K562 (cell line): ENCODE results near the gene ZCCHC9. TPM values are rescaled to one million over a fixed set of nuclear protein-coding genes. Genes with fewer than 3 reads are reported as not detected.

Experiments
- ATAC-seq: fragments of 200-7000 bp; cut with Tn5 transposase; 3 replicates; pipeline ENCODE4 v1.9.1; 2020; ENCODE audit warnings: moderate library complexity
- BruUV-seq: library from RNA; stranded (reverse); fragments of 400-500 nt; replicated peaks from 2 replicates; lab custom pipeline; 2021; lab: Mats Ljungman, UMichigan
- CTCF ChIA-PET: fragments of 300-600 bp; formaldehyde crosslinking; extraction: SDS; loops from one replicate; lab custom pipeline; 2021; ENCODE audit warnings: low intra/inter-chr PET ratio; lab: Yijun Ruan, JAX
- POLR2A ChIA-PET: fragments of 300-600, 350-650 bp; sonication (Branson Sonifier 250); formaldehyde crosslinking; extraction: SDS; loops from one replicate; lab custom pipeline; 2021; ENCODE audit warnings: antibody characterized with exemption, inconsistent platforms; lab: Yijun Ruan, JAX
- DNase-seq, 4 experiments: peaks; one replicate each; pipeline versions ENCODE4 v3.0.0 to v3.0.0-alpha.2; 2011 to 2018; ENCODE audit warnings: low spot score in 3 of 4, mixed read lengths in 3 of 4; ENCODE audit errors: extremely low read depth in 1 of 4
- FAIRE-seq: peaks from 2 replicates; lab custom pipeline; 2011; peaks lifted over from hg19 to GRCh38; lab: Jason Lieb, UNC
- H2AFZ ChIP-seq: 2 replicates; pipeline ENCODE4 v1.6.0; 2011; ENCODE audit warnings: low read depth, low read length, control low read depth, inconsistent platforms
- H3K27ac ChIP-seq: fragments of 200-600 bp; 3 replicates; pipeline ENCODE4 v1.8.0; 2011; ENCODE audit warnings: low read depth, mild to moderate bottlenecking, control low read depth, inconsistent platforms, low read length, moderate library complexity, mixed read lengths; ENCODE audit errors: extremely low read depth
- H3K27me3 ChIP-seq, 2 experiments: fragments of 300-600 bp in 1 of 2; 2 replicates in 1 of 2; 3 replicates in 1 of 2; pipeline versions ENCODE4 v1.6.0 to v1.8.0; 2011; ENCODE audit warnings: inconsistent platforms in 2 of 2, low read length in 2 of 2, mild to moderate bottlenecking in 1 of 2, mixed read lengths in 1 of 2, moderate library complexity in 1 of 2; ENCODE audit not compliant: control insufficient read depth in 2 of 2, insufficient read depth in 2 of 2
- H3K36me3 ChIP-seq: fragments of 300-600 bp; 3 replicates; pipeline ENCODE4 v1.8.0; 2011; ENCODE audit warnings: mild to moderate bottlenecking, low read length, inconsistent platforms; ENCODE audit not compliant: control insufficient read depth, insufficient read depth
- H3K4me1 ChIP-seq, 2 experiments: fragments of 200-600 bp in 1 of 2; replicated peaks in 1 of 2; 2 replicates in 1 of 2; 3 replicates in 1 of 2; pipeline versions ENCODE4 v1.5.1 to v1.8.0; 2011; ENCODE audit warnings: inconsistent platforms in 2 of 2, low read length in 2 of 2, mild to moderate bottlenecking in 1 of 2, mixed read lengths in 1 of 2, moderate library complexity in 1 of 2; ENCODE audit not compliant: control insufficient read depth in 2 of 2, insufficient read depth in 2 of 2
- H3K4me2 ChIP-seq: 2 replicates; pipeline ENCODE4 v1.6.1; 2011; ENCODE audit warnings: low read length, control low read depth, inconsistent platforms, mixed read lengths; ENCODE audit not compliant: insufficient read depth
- H3K4me3 ChIP-seq: fragments of 200-600 bp; sonication (generic), shearing (Covaris generic); 2 replicates; pipeline ENCODE4 v1.5.1; 2016; ENCODE audit warnings: control low read depth, inconsistent platforms
- H3K79me2 ChIP-seq: fragments of 200-600 bp; 3 replicates; pipeline ENCODE4 v1.8.0; 2011; ENCODE audit warnings: low read length, inconsistent platforms; ENCODE audit not compliant: control insufficient read depth, insufficient read depth
- H3K9ac ChIP-seq, 2 experiments: 2 replicates each; pipeline versions ENCODE4 v1.6.0 to v1.6.1; 2011; ENCODE audit warnings: low read depth in 2 of 2, low read length in 2 of 2, control low read depth in 1 of 2, inconsistent platforms in 1 of 2, mild to moderate bottlenecking in 1 of 2, mixed read lengths in 1 of 2; ENCODE audit not compliant: insufficient read depth in 1 of 2
- H3K9me1 ChIP-seq: one replicate; pipeline ENCODE4 v1.6.0; 2011; ENCODE audit warnings: inconsistent platforms, mild to moderate bottlenecking, low read length, moderate library complexity; ENCODE audit not compliant: control insufficient read depth, insufficient read depth
- H3K9me3 ChIP-seq: replicated peaks from 2 replicates; pipeline ENCODE4 v1.5.1; 2011; ENCODE audit warnings: low read depth, low read length, inconsistent platforms; ENCODE audit not compliant: control insufficient read depth, insufficient read depth
- H4K20me1 ChIP-seq: replicated peaks from 2 replicates; pipeline ENCODE4 v1.6.1; 2011; ENCODE audit warnings: low read length, inconsistent platforms, mixed read lengths; ENCODE audit not compliant: control insufficient read depth, insufficient read depth
- CAMTA2 ChIP-seq: fragments of 250-450 bp; sonication (Bioruptor Pico); conservative IDR thresholded peaks from 2 replicates; pipeline ENCODE4 v1.5.1; 2022
- PHF20 ChIP-seq: fragments of 450-650 bp; IDR thresholded peaks from 2 replicates; pipeline ENCODE4 v1.6.1; 2018; ENCODE audit not compliant: partially characterized antibody
- XRCC5 ChIP-seq: fragments of 200-400 bp; formaldehyde crosslinking; IDR thresholded peaks from 2 replicates; pipeline ENCODE4 v1.6.1; 2017; ENCODE audit warnings: low read depth, mild to moderate bottlenecking, low read length
- ZBTB40 ChIP-seq, 2 experiments: fragments of 450-650 bp in 1 of 2; sonication (generic) in 1 of 2; formaldehyde crosslinking in 1 of 2; IDR thresholded peaks; 2 replicates each; pipeline versions ENCODE4 v1.7.1 to v1.9.0; 2016 to 2022; ENCODE audit warnings: inconsistent platforms in 1 of 2, mild to moderate bottlenecking in 1 of 2, missing genetic modification reagents in 1 of 2
- WGBS: fragments of 100-300 bp; shearing (Covaris generic); methylation state at CpG from one replicate; pipeline ENCODE4 v1.1.6; 2016; ENCODE audit warnings: low coverage, mixed read lengths; ENCODE audit not compliant: insufficient coverage; ENCODE audit errors: missing lambda C conversion rate; 5-methylcytosine and 5-hydroxymethylcytosine counted together
- in situ Hi-C: fragments of 300-500 bp; cut with MboI; formaldehyde crosslinking; loops from 4 replicates; pipeline ENCODE4 v1.15.0; 2018; ENCODE audit warnings: inconsistent platforms, mixed read lengths
- intact Hi-C: fragments of 100-400 bp; cut with micrococcal nuclease; formaldehyde crosslinking; loops from 2 replicates; pipeline ENCODE4 v1.14.2; 2022
- polyA plus RNA-seq, 8 experiments: library from polyadenylated mRNA; depleted of rRNA in 4 of 8; stranded (reverse) in 5 of 8; unstranded in 3 of 8; fragments of >200 nt; fragmentation: Nextera tagmentation in 2 of 8; fragmentation: Illumina TruSeq in 1 of 8; extraction: Ambion mirVana in 2 of 8; extraction: Trizol in 1 of 8; gene quantifications; 2 replicates each; pipeline versions ENCODE4 v1.2.1 to v1.2.3, GENCODE V29; 2011 to 2014; ENCODE audit warnings: inconsistent platforms in 1 of 8, missing spikeins in 1 of 8
- total RNA-seq, 7 experiments: library from RNA; depleted of rRNA in 6 of 7; stranded (reverse); fragments of >200 nt in 6 of 7; fragmentation: Illumina TruSeq in 2 of 7; extraction: Trizol in 2 of 7; gene quantifications; 2 replicates each; pipeline versions ENCODE4 v1.2.1 to v1.2.3, GENCODE V29; 2011 to 2021; ENCODE audit warnings: low replicate concordance in 1 of 7
- TF ChIP-seq, protein P1 (sequence below): IDR thresholded peaks from 3 replicates; pipeline ENCODE4 v1.6.1; 2011; ENCODE audit warnings: borderline replicate concordance, mild to moderate bottlenecking, moderate library complexity; ENCODE audit not compliant: insufficient read length; ENCODE audit errors: extremely low read depth
- TF ChIP-seq, protein P2 (sequence below): fragments of 250-450 bp; sonication (Bioruptor Pico); IDR thresholded peaks from 2 replicates; pipeline ENCODE4 v1.4.0; 2020; ENCODE audit warnings: borderline replicate concordance

The ZCCHC9 gene
- total and polyA plus RNA-seq, 9 of the 15 experiments (the other 6 are each of a cell fraction or from before 2014, with no cell fraction given) = 40.3 to 95.3 (median 59.9) TPM

DNA sequence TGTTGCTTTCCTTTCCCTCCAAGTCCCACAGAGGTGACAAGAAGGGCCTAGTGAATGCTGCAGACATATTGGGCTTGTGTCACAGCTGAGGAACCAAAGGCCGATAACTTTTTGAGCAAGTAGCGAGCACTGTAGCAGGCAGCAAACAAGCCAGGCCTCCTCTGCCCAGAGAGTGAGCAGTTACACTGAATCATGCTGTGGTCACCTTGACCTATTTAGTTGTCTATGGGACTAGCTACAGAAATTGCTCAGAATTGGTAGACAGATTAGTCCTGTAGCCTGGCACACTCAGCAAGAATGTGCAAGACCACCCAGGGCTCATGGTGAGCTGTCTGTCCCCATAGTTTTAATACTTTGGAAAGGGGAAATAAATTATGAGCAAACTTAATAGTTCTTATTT is 25.2 kb downstream of the ZCCHC9 start:
- WGBS = 18% methylated on average over 2 of the region's 2 CpGs
- Histone ChIP-seq H3K36me3 (no peaks in the 10 kb centered on the region), H2AFZ (no peak overlapping the region), H3K9ac (no peak overlapping the region), H3K4me1 (no peaks in the 10 kb centered on the region; a peak in 1 of 5 replicates), H3K79me2 (no peaks in the 10 kb centered on the region), H3K27ac (no peak overlapping the region), H3K27me3 (peaks cover 4 to 15% of the 10 kb centered on the region in 2 experiments; a peak in 3 of 5 replicates), H4K20me1 (no peaks in the 10 kb centered on the region), H3K4me2 (no peak overlapping the region), H3K9me1 (no peaks in the 10 kb centered on the region), H3K4me3 (no peak overlapping the region), H3K9me3 (no peaks in the 10 kb centered on the region)
- FAIRE-seq (no peak), DNase-seq (no peak), ATAC-seq (no peak)
- intact Hi-C loops (no loop called here), in situ Hi-C loops (no loop called here)
- BruUV-seq = no TSS peak
- ChIA-PET CTCF (no interaction called here), POLR2A (interaction anchor here (0.7 to 1.3 kb wide), 2 partner anchors 13 to 30 kb away, joined by 3 to 6 read pairs; no protein-coding TSS in a partner anchor)
- TF ChIP-seq PHF20 (no peak), XRCC5 (no peak), ZBTB40 (IDR thresholded peaks at IDR 0.05) (no peak), ZBTB40 (CRISPR knock-in tag; IDR thresholded peaks at IDR 0.05) (no peak), CAMTA2 (CRISPR knock-in tag) (no peak)
- TF ChIP-seq, protein P1, sequence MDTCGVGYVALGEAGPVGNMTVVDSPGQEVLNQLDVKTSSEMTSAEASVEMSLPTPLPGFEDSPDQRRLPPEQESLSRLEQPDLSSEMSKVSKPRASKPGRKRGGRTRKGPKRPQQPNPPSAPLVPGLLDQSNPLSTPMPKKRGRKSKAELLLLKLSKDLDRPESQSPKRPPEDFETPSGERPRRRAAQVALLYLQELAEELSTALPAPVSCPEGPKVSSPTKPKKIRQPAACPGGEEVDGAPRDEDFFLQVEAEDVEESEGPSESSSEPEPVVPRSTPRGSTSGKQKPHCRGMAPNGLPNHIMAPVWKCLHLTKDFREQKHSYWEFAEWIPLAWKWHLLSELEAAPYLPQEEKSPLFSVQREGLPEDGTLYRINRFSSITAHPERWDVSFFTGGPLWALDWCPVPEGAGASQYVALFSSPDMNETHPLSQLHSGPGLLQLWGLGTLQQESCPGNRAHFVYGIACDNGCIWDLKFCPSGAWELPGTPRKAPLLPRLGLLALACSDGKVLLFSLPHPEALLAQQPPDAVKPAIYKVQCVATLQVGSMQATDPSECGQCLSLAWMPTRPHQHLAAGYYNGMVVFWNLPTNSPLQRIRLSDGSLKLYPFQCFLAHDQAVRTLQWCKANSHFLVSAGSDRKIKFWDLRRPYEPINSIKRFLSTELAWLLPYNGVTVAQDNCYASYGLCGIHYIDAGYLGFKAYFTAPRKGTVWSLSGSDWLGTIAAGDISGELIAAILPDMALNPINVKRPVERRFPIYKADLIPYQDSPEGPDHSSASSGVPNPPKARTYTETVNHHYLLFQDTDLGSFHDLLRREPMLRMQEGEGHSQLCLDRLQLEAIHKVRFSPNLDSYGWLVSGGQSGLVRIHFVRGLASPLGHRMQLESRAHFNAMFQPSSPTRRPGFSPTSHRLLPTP = no peak
- TF ChIP-seq, protein P2, sequence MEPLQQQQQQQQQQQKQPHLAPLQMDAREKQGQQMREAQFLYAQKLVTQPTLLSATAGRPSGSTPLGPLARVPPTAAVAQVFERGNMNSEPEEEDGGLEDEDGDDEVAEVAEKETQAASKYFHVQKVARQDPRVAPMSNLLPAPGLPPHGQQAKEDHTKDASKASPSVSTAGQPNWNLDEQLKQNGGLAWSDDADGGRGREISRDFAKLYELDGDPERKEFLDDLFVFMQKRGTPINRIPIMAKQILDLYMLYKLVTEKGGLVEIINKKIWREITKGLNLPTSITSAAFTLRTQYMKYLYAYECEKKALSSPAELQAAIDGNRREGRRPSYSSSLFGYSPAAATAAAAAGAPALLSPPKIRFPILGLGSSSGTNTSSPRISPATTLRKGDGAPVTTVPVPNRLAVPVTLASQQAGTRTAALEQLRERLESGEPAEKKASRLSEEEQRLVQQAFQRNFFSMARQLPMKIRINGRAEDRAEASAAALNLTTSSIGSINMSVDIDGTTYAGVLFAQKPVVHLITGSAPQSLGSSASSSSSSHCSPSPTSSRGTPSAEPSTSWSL (CRISPR knock-in tag) = no peak
